HG02623 (cell line): ENCODE data around the gene TSPAN15.

Experiments
- ATAC-seq: cut with Tn5 transposase; IDR thresholded peaks from one replicate; pipeline ENCODE4 v1.9.1; 2021; ENCODE audit warnings: moderate library complexity; ENCODE audit not compliant: unreplicated experiment

Gene TSPAN15

GRCh38 chr10:69451209-69451783 is at the start of gene TSPAN15:
Gene TSPAN15 (plus strand): TSS chr10:69451465. CDS start chr10:69451595, 130 bp downstream.
- peak; percentile 81 for ATAC-seq

GRCh38 chr10:69402386-69402785 is 48.9 kb upstream of the TSPAN15 start:
- no peak for ATAC-seq

GRCh38 chr10:69403066-69403465 is 48.2 kb upstream of the TSPAN15 start:
- no peak for ATAC-seq

- no peak for ATAC-seq
Observed at GRCh38 chr10:69403519-69403918, 47.7 kb upstream of the TSPAN15 start.

- no peak for ATAC-seq
Observed at GRCh38 chr10:69404786-69405185, 46.5 kb upstream of the TSPAN15 start.

- ATAC-seq: no peak
Observed at GRCh38 chr10:69405221-69405620, 46.0 kb upstream of the TSPAN15 start.

- no peak for ATAC-seq
Observed at GRCh38 chr10:69406302-69406811, 44.9 kb upstream of the TSPAN15 start.

- no peak for ATAC-seq
Observed at GRCh38 chr10:69406816-69407580, 44.3 kb upstream of the TSPAN15 start.

- ATAC-seq: no peak
Observed at GRCh38 chr10:69407621-69408301, 43.5 kb upstream of the TSPAN15 start.

GRCh38 chr10:69408318-69409175 is 42.7 kb upstream of the TSPAN15 start:
- ATAC-seq: peak; percentile 83

- no peak for ATAC-seq
Observed at GRCh38 chr10:69409176-69409495, 42.1 kb upstream of the TSPAN15 start.

GRCh38 chr10:69409968-69410367 is 41.3 kb upstream of the TSPAN15 start:
- ATAC-seq: no peak

GRCh38 chr10:69410487-69410886 is 40.8 kb upstream of the TSPAN15 start:
- no peak for ATAC-seq

- no peak for ATAC-seq
Observed at GRCh38 chr10:69411476-69411875, 39.8 kb upstream of the TSPAN15 start.

GRCh38 chr10:69412232-69412790 is 39.0 kb upstream of the TSPAN15 start:
- no peak for ATAC-seq

GRCh38 chr10:69413221-69413865 is 37.9 kb upstream of the TSPAN15 start:
- ATAC-seq: no peak

GRCh38 chr10:69414036-69415018 is 36.9 kb upstream of the TSPAN15 start:
- no peak for ATAC-seq

- ATAC-seq: no peak
Observed at GRCh38 chr10:69415049-69415448, 36.2 kb upstream of the TSPAN15 start.

- ATAC-seq: no peak
Observed at GRCh38 chr10:69415951-69416350, 35.3 kb upstream of the TSPAN15 start.
